GM12878 (cell line): ENCODE measurements around the gene CHN1. TPM values are rescaled to one million over a fixed set of nuclear protein-coding genes. Genes with fewer than 3 reads are reported as not detected.

Experiments used
- BCL3 ChIP-seq: IDR thresholded peaks from 2 replicates; pipeline ENCODE4 v1.6.1; 2011; ENCODE audit warnings: borderline replicate concordance, low read depth, mild to moderate bottlenecking, moderate library complexity, low read length; ENCODE audit not compliant: insufficient read depth, poor library complexity, severe bottlenecking
- ELK1 ChIP-seq: IDR thresholded peaks from 2 replicates; pipeline ENCODE4 v1.6.1; 2012; ENCODE audit warnings: low read depth, low read length, improper control_type of control experiment
- IKZF1 ChIP-seq: fragments of 450-650 bp; conservative IDR thresholded peaks from 2 replicates; pipeline ENCODE4 v1.6.1; 2017; ENCODE audit warnings: antibody characterized with exemption, mild to moderate bottlenecking
- PAX5 ChIP-seq: IDR thresholded peaks from 2 replicates; pipeline ENCODE4 v1.6.1; 2011; ENCODE audit warnings: low read depth, low read length, borderline replicate concordance
- polyA plus RNA-seq, 11 experiments: library from polyadenylated mRNA; depleted of rRNA in 4 of 11; unstranded in 6 of 11; stranded (reverse) in 5 of 11; fragments of >200 nt; fragmentation: Nextera tagmentation in 4 of 11; fragmentation: Illumina TruSeq in 1 of 11; extraction: Ambion mirVana in 4 of 11; extraction: Trizol in 1 of 11; gene quantifications; 1 replicate in 1 of 11; 2 replicates in 10 of 11; pipeline versions ENCODE4 v1.2.1 to v1.2.3, GENCODE V29; 2011 to 2016; ENCODE audit warnings: inconsistent platforms in 2 of 11, missing spikeins in 2 of 11, low read depth in 1 of 11
- total RNA-seq, 4 experiments: library from RNA; depleted of rRNA in 3 of 4; stranded (reverse); fragments of >200 nt in 3 of 4; fragmentation: Illumina TruSeq in 1 of 4; extraction: Trizol in 1 of 4; gene quantifications; 2 replicates each; pipeline versions ENCODE4 v1.2.1 to v1.2.3, GENCODE V29; 2013 to 2021
- TF ChIP-seq, protein P1 (sequence below): fragments of 450-650 bp; IDR thresholded peaks from 2 replicates; pipeline ENCODE4 v1.6.1; 2017; ENCODE audit warnings: mild to moderate bottlenecking, low read depth, inconsistent platforms; ENCODE audit not compliant: poor library complexity, severe bottlenecking

Gene CHN1
- total and polyA plus RNA-seq, 10 of the 15 experiments (the other 5 are each of a cell fraction or from before 2014, with no cell fraction given): 0.18 to 0.92 (median 0.53) TPM; not detected in 1

- TF ChIP-seq, protein P1, sequence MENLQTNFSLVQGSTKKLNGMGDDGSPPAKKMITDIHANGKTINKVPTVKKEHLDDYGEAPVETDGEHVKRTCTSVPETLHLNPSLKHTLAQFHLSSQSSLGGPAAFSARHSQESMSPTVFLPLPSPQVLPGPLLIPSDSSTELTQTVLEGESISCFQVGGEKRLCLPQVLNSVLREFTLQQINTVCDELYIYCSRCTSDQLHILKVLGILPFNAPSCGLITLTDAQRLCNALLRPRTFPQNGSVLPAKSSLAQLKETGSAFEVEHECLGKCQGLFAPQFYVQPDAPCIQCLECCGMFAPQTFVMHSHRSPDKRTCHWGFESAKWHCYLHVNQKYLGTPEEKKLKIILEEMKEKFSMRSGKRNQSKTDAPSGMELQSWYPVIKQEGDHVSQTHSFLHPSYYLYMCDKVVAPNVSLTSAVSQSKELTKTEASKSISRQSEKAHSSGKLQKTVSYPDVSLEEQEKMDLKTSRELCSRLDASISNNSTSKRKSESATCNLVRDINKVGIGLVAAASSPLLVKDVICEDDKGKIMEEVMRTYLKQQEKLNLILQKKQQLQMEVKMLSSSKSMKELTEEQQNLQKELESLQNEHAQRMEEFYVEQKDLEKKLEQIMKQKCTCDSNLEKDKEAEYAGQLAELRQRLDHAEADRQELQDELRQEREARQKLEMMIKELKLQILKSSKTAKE: no peak
- TF ChIP-seq PAX5 (no peak), BCL3 (no peak), ELK1 (no peak), IKZF1 (no peak)
- TF ChIP-seq, all 136 proteins: peak for 0
These were observed 14.6 kb upstream of the CHN1 start (continued) for GRCh38 chr2:175019566-175020327.
